HL-60/S4 treated with retinoic acid at 250 ng/mL for 4 days and 3 days (cell line): ENCODE data around the gene CHRDL1.
"Not testable (repeated sequence)": the region's sequence is repeated elsewhere in the genome, so short reads cannot be mapped to it uniquely, and the experiment has no call there.

ENCODE experiments used
- in situ Hi-C: fragments of 300-500 bp; cut with MboI; formaldehyde crosslinking; loops from 2 replicates; pipeline ENCODE4 v1.7.0; 2022; ENCODE audit warnings: low sequenced_read_pairs

The CHRDL1 gene

GRCh38 chrX:110795645-110796406, at the start of gene CHRDL1:
Gene CHRDL1 (minus strand): TSS chrX:110795817. CDS start chrX:110792181, 3,636 bp downstream.
- in situ Hi-C loops, result no loop called here

- in situ Hi-C loops, result no loop called here
Observed at GRCh38 chrX:110836982-110837381, 41.4 kb upstream of the CHRDL1 start.

- in situ Hi-C loops, result no loop called here
Observed at GRCh38 chrX:110836451-110836850, 40.8 kb upstream of the CHRDL1 start.

GRCh38 chrX:110836001-110836400, 40.4 kb upstream of the CHRDL1 start:
- in situ Hi-C loops, result no loop called here

- in situ Hi-C loops, result no loop called here
Observed at GRCh38 chrX:110825972-110826371, 30.4 kb upstream of the CHRDL1 start.

GRCh38 chrX:110816543-110816942, 20.9 kb upstream of the CHRDL1 start:
- in situ Hi-C loops, result not testable (repeated sequence)

GRCh38 chrX:110806145-110806544, 10.5 kb upstream of the CHRDL1 start:
- in situ Hi-C loops, result no loop called here

GRCh38 chrX:110805303-110805702, 9.7 kb upstream of the CHRDL1 start:
- in situ Hi-C loops, result no loop called here

- in situ Hi-C loops, result no loop called here
Observed at GRCh38 chrX:110804446-110804845, 8.8 kb upstream of the CHRDL1 start.

GRCh38 chrX:110803506-110803905, 7.9 kb upstream of the CHRDL1 start:
- in situ Hi-C loops, result no loop called here

GRCh38 chrX:110796407-110796697, 735 bp upstream of the CHRDL1 start:
- in situ Hi-C loops, result no loop called here

GRCh38 chrX:110794601-110795000, 1.0 kb downstream of the CHRDL1 start:
- in situ Hi-C loops, result no loop called here

GRCh38 chrX:110791071-110791470, 4.5 kb downstream of the CHRDL1 start:
- in situ Hi-C loops, result no loop called here

- in situ Hi-C loops, result no loop called here
Observed at GRCh38 chrX:110786486-110786885, 9.1 kb downstream of the CHRDL1 start.

- in situ Hi-C loops, result no loop called here
Observed at GRCh38 chrX:110759785-110760184, 35.8 kb downstream of the CHRDL1 start.

GRCh38 chrX:110758781-110759422, 36.7 kb downstream of the CHRDL1 start:
- in situ Hi-C loops, result no loop called here

- in situ Hi-C loops, result no loop called here
Observed at GRCh38 chrX:110755611-110756010, 40.0 kb downstream of the CHRDL1 start.

GRCh38 chrX:110755061-110755460, 40.6 kb downstream of the CHRDL1 start:
- in situ Hi-C loops, result no loop called here

- in situ Hi-C loops, result no loop called here
Observed at GRCh38 chrX:110750526-110751189, 45.0 kb downstream of the CHRDL1 start.

- in situ Hi-C loops, result no loop called here
Observed at GRCh38 chrX:110748256-110748806, 47.3 kb downstream of the CHRDL1 start.

GRCh38 chrX:110746014-110746413, 49.6 kb downstream of the CHRDL1 start:
- in situ Hi-C loops, result no loop called here

- in situ Hi-C loops, result no loop called here
Observed at GRCh38 chrX:110745288-110745687, 50.3 kb downstream of the CHRDL1 start.
